ENCODE results near the gene GPM6B.

GPM6B gene

DNA sequence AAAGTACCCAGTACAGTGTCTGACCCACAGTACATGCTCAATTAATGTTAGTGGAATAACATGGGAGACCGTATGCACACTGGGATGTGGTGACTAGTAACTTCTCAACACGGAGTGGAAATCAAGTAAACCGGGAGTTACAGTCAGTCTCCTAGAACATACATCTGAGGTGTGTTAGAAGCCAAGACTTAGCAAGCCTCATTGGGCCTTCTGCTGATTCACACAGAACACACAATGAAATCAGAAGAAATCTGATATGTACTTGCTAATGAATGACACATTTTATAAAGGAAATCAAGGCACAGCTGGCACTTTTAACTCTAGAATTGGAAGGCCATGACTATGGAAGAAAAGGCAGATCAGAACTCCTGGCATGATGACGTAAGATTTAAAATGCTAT is 95.5 kb downstream of the GPM6B start:
- DNase-seq: no peak

Measured in CD4-positive, alpha-beta T cell treated with Interferon gamma for 1 hour (primary cell).